Measurements from ENCODE around the gene TAB2.
"Not testable (repeated sequence)": the region's sequence is repeated elsewhere in the genome, so short reads cannot be mapped to it uniquely, and the experiment has no call there.

TAB2 gene

GRCh38 chr6:149423964-149424440 is 106.5 kb downstream of the TAB2 start:
- DNase-seq = no peak

GRCh38 chr6:149425224-149425623 is 107.7 kb downstream of the TAB2 start:
- DNase-seq = no peak

- DNase-seq = no peak
These were observed 108.2 kb downstream of the TAB2 start for GRCh38 chr6:149425754-149426153.

GRCh38 chr6:149428606-149429005 is 111.1 kb downstream of the TAB2 start:
- no peak for DNase-seq

GRCh38 chr6:149429427-149430360 is 112.2 kb downstream of the TAB2 start:
- DNase-seq = no peak

GRCh38 chr6:149431905-149432775 is 114.6 kb downstream of the TAB2 start:
- DNase-seq = peak; percentile 98

GRCh38 chr6:149433405-149433804 is 115.9 kb downstream of the TAB2 start:
- no peak for DNase-seq

- no peak for DNase-seq
These were observed 116.4 kb downstream of the TAB2 start for GRCh38 chr6:149433881-149434280.

- peak; percentile 16 for DNase-seq
These were observed 118.5 kb downstream of the TAB2 start for GRCh38 chr6:149435919-149436586.

- peak; percentile 4 for DNase-seq
These were observed 119.1 kb downstream of the TAB2 start for GRCh38 chr6:149436647-149437046.

GRCh38 chr6:149437212-149437611 is 119.7 kb downstream of the TAB2 start:
- DNase-seq = no peak

- no peak for DNase-seq
These were observed 121.3 kb downstream of the TAB2 start for GRCh38 chr6:149438855-149439254.

- DNase-seq = no peak
These were observed 122.1 kb downstream of the TAB2 start for GRCh38 chr6:149439626-149440025.

GRCh38 chr6:149440735-149441671 is 123.5 kb downstream of the TAB2 start:
- no peak for DNase-seq

GRCh38 chr6:149441740-149442139 is 124.2 kb downstream of the TAB2 start:
- DNase-seq = no peak

- no peak for DNase-seq
These were observed 126.1 kb downstream of the TAB2 start for GRCh38 chr6:149443411-149444181.

GRCh38 chr6:149444360-149445094 is 127.0 kb downstream of the TAB2 start:
- DNase-seq = not testable (repeated sequence)

GRCh38 chr6:149445095-149445466 is 127.6 kb downstream of the TAB2 start:
- DNase-seq = no peak

- no peak for DNase-seq
These were observed 128.1 kb downstream of the TAB2 start for GRCh38 chr6:149445573-149445972.

GRCh38 chr6:149446791-149447376 is 129.4 kb downstream of the TAB2 start:
- no peak for DNase-seq
